ENCODE data around the gene NOLC1.

DNA sequence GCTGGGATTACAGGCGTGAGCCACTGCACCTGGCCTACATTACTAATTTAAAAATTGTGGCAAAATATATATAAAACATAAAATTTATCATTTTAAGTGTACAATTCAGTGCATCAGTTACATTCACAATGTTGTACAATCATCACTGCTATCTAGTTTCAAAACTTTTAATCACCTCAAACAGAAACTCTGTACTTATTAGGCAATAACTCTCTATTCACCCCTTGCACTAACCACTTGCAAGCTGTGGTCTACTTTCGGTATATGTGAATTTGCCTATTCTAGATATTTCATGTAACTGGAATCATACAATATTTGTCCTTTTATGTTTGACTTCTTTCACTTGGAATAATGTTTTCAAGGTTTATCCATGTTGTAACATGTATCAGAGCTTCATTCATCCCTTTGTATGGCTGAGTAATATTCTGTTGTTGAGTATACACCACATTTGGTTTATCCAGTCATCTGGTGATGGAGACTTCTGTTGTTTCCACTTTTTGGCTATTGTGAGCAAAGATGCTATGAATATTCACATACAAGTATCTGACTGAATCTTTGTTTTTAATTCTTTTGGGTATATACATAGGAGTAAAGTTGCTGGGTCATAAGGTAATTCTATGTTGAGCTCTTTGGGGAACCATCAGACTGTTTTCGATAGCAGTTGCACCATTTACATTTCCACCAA is 59.6 kb downstream of the NOLC1 start:
- TF ChIP-seq POLR2AphosphoS5 (IDR thresholded peaks at IDR 0.05): no peak
- TF ChIP-seq, protein P1, sequence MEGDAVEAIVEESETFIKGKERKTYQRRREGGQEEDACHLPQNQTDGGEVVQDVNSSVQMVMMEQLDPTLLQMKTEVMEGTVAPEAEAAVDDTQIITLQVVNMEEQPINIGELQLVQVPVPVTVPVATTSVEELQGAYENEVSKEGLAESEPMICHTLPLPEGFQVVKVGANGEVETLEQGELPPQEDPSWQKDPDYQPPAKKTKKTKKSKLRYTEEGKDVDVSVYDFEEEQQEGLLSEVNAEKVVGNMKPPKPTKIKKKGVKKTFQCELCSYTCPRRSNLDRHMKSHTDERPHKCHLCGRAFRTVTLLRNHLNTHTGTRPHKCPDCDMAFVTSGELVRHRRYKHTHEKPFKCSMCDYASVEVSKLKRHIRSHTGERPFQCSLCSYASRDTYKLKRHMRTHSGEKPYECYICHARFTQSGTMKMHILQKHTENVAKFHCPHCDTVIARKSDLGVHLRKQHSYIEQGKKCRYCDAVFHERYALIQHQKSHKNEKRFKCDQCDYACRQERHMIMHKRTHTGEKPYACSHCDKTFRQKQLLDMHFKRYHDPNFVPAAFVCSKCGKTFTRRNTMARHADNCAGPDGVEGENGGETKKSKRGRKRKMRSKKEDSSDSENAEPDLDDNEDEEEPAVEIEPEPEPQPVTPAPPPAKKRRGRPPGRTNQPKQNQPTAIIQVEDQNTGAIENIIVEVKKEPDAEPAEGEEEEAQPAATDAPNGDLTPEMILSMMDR (IDR thresholded peaks at IDR 0.05): no peak
- TF ChIP-seq POLR2A (IDR thresholded peaks at IDR 0.05; ENCODE audit: low read depth): no peak
- TF ChIP-seq EP300 (IDR thresholded peaks at IDR 0.05): no peak
